ENCODE results near the gene PSMB1.

DNA sequence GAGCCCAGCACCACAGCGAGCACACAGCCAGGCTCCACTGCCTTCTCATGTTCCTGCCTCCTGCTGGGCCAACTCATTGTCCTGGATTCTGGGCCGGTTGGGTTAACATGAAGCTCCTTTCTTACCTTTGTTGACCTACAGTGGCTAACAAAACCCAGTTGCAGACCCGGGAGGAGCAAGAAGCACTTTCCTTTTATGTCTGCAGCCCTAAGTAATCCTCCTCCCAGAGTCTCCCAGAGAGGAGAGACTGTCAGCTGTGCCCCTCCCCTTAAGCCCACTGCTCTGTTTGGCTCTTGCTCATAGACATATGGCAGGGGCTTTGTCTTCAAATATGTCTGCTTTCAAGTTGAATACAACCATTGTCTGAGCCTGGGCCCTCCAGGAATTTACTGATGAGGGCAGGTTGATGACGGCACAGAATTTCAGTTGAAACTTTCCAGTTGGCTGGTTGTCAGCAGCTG is 55.2 kb downstream of the PSMB1 start:
- TF ChIP-seq EZH2 (IDR thresholded peaks at IDR 0.05; ENCODE audit: borderline replicate concordance, insufficient read depth, low read depth, low read length, poor library complexity, severe bottlenecking), result no peak
- TF ChIP-seq, protein P1, sequence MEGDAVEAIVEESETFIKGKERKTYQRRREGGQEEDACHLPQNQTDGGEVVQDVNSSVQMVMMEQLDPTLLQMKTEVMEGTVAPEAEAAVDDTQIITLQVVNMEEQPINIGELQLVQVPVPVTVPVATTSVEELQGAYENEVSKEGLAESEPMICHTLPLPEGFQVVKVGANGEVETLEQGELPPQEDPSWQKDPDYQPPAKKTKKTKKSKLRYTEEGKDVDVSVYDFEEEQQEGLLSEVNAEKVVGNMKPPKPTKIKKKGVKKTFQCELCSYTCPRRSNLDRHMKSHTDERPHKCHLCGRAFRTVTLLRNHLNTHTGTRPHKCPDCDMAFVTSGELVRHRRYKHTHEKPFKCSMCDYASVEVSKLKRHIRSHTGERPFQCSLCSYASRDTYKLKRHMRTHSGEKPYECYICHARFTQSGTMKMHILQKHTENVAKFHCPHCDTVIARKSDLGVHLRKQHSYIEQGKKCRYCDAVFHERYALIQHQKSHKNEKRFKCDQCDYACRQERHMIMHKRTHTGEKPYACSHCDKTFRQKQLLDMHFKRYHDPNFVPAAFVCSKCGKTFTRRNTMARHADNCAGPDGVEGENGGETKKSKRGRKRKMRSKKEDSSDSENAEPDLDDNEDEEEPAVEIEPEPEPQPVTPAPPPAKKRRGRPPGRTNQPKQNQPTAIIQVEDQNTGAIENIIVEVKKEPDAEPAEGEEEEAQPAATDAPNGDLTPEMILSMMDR (IDR thresholded peaks at IDR 0.05), result no peak
